ENCODE results near the gene LLCFC1. TPM values are rescaled to one million over a fixed set of nuclear protein-coding genes. Genes with fewer than 3 reads are reported as not detected.

The LLCFC1 gene
- total and polyA plus RNA-seq, 2 experiments from 2014 or later = not detected

- Mint-ChIP-seq H3K4me3 (no peak overlapping the region), H3K36me3 (ENCODE audit: low read depth) (no peaks in the 10 kb centered on the region), H3K27me3 (ENCODE audit: insufficient read depth, low read depth, poor library complexity) (peaks cover 8% of the 10 kb centered on the region), H3K9me3 (no peaks in the 10 kb centered on the region; the same call in 2 of the 3 replicates), H3K27ac (no peak overlapping the region), H3K4me1 (no peaks in the 10 kb centered on the region)
- Histone ChIP-seq H3K4me2 (no peak overlapping the region), H3F3A (replicated peaks; ENCODE audit: low read depth) (no peaks in the 10 kb centered on the region), H3K79me2 (replicated peaks; ENCODE audit: insufficient read depth) (no peaks in the 10 kb centered on the region), H2AFZ (no peak overlapping the region), H3K4me1 (ENCODE audit: insufficient read depth) (no peaks in the 10 kb centered on the region), H3K27me3 (ENCODE audit: insufficient read depth) (no peaks in the 10 kb centered on the region), H4K20me1 (replicated peaks; ENCODE audit: insufficient read depth) (no peaks in the 10 kb centered on the region), H3K27ac (ENCODE audit: low read depth) (no peak overlapping the region), H3K9me2 (ENCODE audit: insufficient read depth) (peaks cover 8% of the 10 kb centered on the region; the same call in 1 of the 2 replicates), H3K4me3 (no peak overlapping the region), H3K36me3 (ENCODE audit: insufficient read depth) (no peaks in the 10 kb centered on the region)
- ATAC-seq (no peak), DNase-seq (ENCODE audit: low spot score) (no peak)
- no peak for TF ChIP-seq CREB1 (CRISPR knock-in tag; IDR thresholded peaks at IDR 0.05; ENCODE audit: low read depth)
- no peak for TF ChIP-seq EZH2 (IDR thresholded peaks at IDR 0.05; ENCODE audit: low read depth, unreplicated experiment)
- no peak for TF ChIP-seq ZNF331 (CRISPR knock-in tag; IDR thresholded peaks at IDR 0.05; ENCODE audit: low read depth)
Measured at GRCh38 chr7:142984297-142984696, 45.0 kb downstream of the LLCFC1 start.

Other genes starting within 250 kb of the LLCFC1 start
- not detected in 2 replicates for gene PRSS1, start 190.0 kb upstream of the LLCFC1 start, total RNA-seq (2014; rRNA removed; shearing (Covaris generic))
- gene PRSS1, start 190.0 kb upstream of the LLCFC1 start, polyA plus RNA-seq (2016; fragmentation: Nextera tagmentation; extraction: Ambion mirVana) = not detected in 2 replicates
- not detected in 2 replicates for gene PRSS2, start 168.5 kb upstream of the LLCFC1 start, total RNA-seq (2014; rRNA removed; shearing (Covaris generic))
- not detected in 2 replicates for gene PRSS2, start 168.5 kb upstream of the LLCFC1 start, polyA plus RNA-seq (2016; fragmentation: Nextera tagmentation; extraction: Ambion mirVana)
- gene EPHB6, start 84.4 kb upstream of the LLCFC1 start, total RNA-seq (2014; rRNA removed; shearing (Covaris generic)) = 18.1 and 20.8 TPM in 2 replicates
- 27.5 and 33.2 TPM in 2 replicates for gene EPHB6, start 84.4 kb upstream of the LLCFC1 start, polyA plus RNA-seq (2016; fragmentation: Nextera tagmentation; extraction: Ambion mirVana)
- gene TRPV6, start 53.7 kb upstream of the LLCFC1 start, total RNA-seq (2014; rRNA removed; shearing (Covaris generic)) = 0.43 and 0.80 TPM in 2 replicates
- gene TRPV6, start 53.7 kb upstream of the LLCFC1 start, polyA plus RNA-seq (2016; fragmentation: Nextera tagmentation; extraction: Ambion mirVana) = 0.08 and 0.17 TPM in 2 replicates
- gene TRPV5, start 5.7 kb upstream of the LLCFC1 start, total RNA-seq (2014; rRNA removed; shearing (Covaris generic)) = not detected in 2 replicates
- gene TRPV5, start 5.7 kb upstream of the LLCFC1 start, polyA plus RNA-seq (2016; fragmentation: Nextera tagmentation; extraction: Ambion mirVana) = not detected in 2 replicates
- 3.6 TPM in 1 of 2 replicates, not detected in the other for gene KEL, start 22.9 kb downstream of the LLCFC1 start, total RNA-seq (2014; rRNA removed; shearing (Covaris generic))
- 1.2 TPM in 2 replicates for gene KEL, start 22.9 kb downstream of the LLCFC1 start, polyA plus RNA-seq (2016; fragmentation: Nextera tagmentation; extraction: Ambion mirVana)
- 2.6 TPM in 1 of 2 replicates, not detected in the other for gene OR9A2, start 87.6 kb downstream of the LLCFC1 start, total RNA-seq (2014; rRNA removed; shearing (Covaris generic))
- not detected in 2 replicates for gene OR9A2, start 87.6 kb downstream of the LLCFC1 start, polyA plus RNA-seq (2016; fragmentation: Nextera tagmentation; extraction: Ambion mirVana)
- not detected in 2 replicates for gene OR6V1, start 112.9 kb downstream of the LLCFC1 start, total RNA-seq (2014; rRNA removed; shearing (Covaris generic))
- gene OR6V1, start 112.9 kb downstream of the LLCFC1 start, polyA plus RNA-seq (2016; fragmentation: Nextera tagmentation; extraction: Ambion mirVana) = not detected in 2 replicates
- gene PIP, start 192.6 kb downstream of the LLCFC1 start, total RNA-seq (2014; rRNA removed; shearing (Covaris generic)) = not detected in 2 replicates
- gene PIP, start 192.6 kb downstream of the LLCFC1 start, polyA plus RNA-seq (2016; fragmentation: Nextera tagmentation; extraction: Ambion mirVana) = not detected in 2 replicates
- gene TAS2R39, start 243.9 kb downstream of the LLCFC1 start, total RNA-seq (2014; rRNA removed; shearing (Covaris generic)) = 0.21 TPM in 1 of 2 replicates, not detected in the other
- not detected in 2 replicates for gene TAS2R39, start 243.9 kb downstream of the LLCFC1 start, polyA plus RNA-seq (2016; fragmentation: Nextera tagmentation; extraction: Ambion mirVana)

Measured in GM23338 (cell line).